Suppressor macrophage treated with lipopolysaccharide for 1 hour (primary cell): ENCODE results near the gene CCDC187.

Experiments used
- DNase-seq, 3 donors: peaks; one replicate each; pipeline ENCODE4 v3.0.0-alpha.2; 2020 to 2022

Gene CCDC187

DNA sequence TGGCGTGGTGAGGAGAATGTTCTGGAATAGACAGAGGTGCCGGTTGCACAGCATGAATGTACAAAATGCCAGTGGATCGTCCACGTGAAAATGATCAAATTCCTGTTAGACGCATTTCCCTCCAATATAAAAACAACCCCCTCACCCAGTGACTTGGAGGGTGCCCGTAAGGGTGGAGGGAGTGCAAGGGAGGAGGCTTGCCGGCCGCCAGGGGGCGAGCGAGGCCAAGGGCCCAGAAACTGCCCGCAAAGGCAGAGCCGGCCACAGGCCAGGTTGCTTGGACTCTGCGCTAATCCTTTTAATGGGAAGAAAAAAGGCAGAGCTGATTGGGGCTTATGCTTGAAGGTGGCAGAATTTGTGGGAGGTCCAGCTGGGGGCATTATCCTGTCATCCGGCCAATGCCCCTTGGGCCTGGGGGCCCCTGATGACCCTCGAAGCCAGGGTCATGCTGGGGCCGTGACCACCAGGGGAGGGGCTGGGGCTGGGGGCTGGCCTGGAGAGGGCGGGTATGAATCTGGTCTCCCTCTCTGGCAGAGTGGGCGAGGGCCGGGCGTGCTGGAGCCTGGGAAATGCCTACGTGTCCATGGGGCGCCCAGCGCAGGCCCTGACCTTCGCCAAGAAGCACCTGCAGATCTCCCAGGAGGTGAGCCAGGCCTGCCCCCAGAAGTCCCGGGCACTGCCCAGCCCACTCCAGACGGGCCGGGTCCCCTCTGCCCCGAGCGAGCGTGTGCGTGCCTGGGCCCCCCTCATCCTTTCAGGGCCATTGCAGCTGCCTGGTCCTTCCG, 35.5 kb upstream of the CCDC187 start:
- peak; percentile 70 to 91 (median 77) for DNase-seq

DNA sequence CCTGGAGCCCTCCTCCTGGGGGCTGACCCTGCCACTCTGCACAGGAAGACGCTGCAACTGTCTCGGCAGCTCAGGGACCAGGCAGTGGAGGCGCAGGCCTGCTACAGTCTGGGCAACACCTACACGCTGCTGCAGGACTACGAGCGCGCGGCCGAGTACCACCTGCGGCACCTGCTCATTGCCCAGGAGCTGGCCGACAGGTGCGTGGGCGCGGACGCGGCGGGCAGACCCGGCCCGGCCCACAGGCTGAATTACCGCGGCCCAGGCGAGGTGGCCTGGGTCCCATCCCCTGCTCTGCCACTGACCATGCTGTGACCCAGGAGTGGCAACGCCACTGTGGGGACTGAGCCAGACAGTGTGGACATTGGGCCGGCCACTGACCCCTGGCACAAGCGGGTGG, 34.6 kb upstream of the CCDC187 start:
- no peak for DNase-seq

DNA sequence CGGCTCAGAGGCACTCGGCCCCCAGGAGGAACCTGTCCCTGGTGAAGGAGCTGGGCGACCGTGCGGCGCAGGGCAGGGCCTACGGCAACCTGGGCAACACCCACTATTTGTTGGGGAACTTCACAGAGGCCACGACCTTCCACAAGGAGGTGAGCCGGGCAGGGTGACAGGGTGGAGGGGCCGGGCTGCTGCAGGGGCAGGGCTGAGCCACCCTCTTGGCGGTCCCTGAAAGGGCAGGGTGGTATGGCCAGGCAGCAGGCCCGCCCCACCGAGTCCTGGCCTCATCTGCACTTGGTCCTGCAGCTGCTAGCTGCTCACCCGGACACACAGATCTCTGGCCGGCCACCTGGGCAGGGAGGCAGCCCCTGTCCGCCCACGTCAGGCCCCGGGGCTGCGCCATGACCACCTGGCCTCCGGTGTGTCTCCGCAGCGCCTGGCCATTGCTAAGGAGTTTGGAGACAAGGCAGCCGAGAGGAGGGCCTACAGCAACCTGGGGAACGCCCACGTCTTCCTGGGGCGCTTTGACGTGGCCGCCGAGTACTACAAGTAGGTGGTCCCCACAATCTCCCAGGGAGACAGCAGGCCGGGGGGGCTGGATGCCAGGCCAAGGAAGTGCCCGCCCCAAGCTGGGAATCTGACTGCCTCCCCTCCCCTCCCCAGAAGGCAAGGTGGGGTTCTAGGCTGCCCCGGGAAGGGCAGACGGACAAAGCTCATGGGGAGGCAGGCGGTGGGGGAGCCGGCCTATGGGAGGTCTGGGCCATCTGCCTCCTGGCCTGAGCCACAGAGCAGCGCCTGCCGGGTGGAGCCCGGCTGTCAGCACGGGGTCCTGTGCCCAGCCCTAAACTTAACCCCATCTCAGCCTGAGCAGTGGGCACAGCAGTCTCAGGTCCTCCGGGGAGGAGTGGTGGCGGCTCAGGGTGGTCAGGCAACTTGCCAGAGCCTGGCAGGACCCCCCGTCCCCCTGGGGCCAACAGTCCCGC, 33.8 kb upstream of the CCDC187 start:
- no peak for DNase-seq

DNA sequence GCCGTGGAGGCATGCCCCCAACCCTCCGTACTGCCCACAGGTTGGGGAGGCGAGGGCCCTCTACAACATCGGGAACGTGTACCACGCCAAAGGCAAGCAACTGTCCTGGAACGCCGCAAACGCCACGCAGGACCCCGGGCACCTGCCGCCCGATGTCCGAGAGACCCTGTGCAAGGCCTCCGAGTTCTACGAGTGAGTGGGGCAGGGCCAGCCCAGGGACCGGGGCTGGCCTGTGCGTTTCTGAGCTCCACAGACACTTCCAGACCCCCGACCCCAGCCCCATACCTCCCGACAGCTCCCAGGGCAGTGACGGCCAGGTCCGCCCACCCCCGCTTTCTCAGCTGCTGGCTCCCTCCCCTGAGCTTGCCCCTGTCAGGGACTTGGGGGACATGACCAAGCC, 33.0 kb upstream of the CCDC187 start:
- no peak for DNase-seq

DNA sequence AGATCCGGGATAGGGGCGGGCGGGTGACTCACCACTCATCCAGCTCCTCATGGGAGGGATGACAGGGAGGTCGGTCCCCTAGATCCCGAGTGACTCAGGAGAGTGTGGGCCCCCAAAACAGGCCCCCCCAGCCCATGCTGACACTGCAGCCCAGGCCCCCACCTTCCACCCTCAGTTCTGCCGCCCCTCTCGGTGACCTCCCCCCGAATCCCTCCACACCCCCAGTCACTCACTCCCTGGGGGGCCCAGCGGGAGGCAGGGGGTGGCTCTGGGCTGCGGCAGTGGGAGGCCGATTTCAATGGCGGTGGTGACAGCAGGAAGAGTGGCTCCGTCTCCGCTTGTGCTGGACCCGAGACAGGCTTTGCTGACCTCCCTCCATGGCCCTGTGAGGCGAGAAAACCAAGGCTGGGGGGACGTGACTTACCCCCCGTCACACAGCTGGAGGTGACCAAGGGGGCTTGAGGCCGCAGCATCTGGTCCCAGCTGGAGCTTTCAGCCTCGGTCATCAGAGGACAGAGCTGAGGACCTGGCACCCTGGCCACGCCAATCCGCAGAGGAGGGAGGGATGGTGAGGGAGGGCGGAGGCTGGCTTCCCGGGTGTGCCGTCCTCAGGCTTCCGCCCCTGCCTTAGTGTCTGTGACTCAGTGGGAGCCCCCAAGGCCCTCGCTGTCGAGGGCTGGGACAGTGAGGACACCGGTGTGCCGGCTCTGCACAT, 32.4 kb upstream of the CCDC187 start:
- no peak for DNase-seq

DNA sequence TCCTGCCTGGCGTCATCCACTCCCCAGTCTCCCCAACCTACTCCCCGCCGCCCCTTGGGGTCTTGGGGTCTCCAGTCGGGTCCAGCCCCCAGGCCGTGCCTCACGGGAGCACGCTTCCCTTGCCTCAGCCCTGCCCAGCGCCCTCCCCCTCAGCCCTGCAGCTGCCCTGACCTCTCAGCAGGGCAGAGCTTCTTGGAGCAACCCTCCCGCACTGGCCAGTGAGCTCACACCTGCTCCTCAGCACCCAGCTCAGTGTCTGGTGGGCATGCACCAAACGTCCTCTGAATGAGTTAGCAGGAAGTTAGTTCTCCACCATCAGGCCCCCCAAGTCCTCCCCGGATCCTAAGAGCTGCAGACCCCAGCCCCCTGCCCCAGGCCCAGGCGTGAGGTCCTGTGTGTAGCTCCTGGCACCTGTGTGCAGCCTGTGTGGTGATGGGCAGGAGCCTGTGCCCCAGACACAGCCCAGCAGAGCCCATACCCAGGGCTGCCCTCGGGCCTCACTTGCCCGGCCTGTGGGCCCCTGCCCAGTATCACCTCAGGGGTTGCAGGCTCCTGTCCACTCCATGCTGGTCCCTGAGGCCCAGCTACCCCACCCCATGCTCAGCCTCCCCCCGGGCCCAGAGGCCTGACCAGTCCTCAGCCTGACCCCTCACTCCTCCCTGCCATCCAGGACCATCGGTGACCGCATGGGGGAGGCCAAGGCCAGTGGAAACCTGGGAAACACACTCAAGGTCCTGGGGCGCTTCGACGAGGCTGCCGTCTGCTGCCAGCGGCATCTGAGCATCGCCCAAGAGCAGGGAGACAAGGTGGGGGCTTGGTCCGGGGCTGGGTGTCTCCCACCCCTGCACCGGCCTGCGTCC, 31.6 kb upstream of the CCDC187 start:
- no peak for DNase-seq

DNA sequence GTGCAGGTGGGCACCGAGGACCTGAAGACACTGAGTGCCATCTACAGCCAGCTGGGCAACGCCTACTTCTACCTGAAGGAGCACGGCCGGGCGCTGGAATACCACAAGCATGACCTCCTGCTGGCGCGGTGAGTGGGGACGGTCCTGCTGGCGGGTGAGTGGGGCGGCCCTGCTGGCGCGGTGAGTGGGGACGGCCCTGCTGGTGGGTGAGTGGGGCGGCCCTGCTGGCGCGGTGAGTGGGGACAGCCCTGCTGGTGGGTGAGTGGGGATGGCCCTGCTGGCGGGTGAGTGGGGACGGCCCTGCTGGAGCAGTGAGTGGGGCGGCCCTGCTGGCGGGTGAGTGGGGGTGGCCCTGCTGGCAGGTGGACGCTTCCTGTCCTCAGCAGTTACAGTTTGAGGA, 30.6 kb upstream of the CCDC187 start:
- DNase-seq: no peak

DNA sequence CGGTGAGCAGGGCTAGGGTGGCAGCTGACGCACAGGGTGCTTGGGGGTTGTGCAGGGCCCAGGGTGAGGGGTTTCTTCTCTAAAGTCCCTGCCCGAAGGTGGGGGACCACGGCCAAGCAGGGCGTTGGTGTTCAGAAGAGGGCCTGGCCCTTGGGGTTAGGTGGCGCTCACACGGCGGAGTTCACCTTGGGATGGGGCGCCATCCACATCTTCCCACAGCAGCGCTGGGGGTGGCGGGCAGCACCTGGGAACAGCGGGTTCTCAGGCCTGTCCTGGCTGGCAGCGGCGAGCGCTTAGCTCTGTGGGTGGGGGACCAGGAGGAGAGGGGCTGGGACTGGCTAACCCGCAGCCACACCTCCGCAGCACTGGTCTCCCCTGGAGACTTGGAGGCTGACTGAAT, 29.6 kb upstream of the CCDC187 start:
- DNase-seq: no peak

GRCh38 chr9:136333045-136333444, 29.2 kb upstream of the CCDC187 start:
- DNase-seq: no peak

- DNase-seq: no peak
Measured at GRCh38 chr9:136332482-136332983, 28.6 kb upstream of the CCDC187 start.

GRCh38 chr9:136331556-136332481, 27.9 kb upstream of the CCDC187 start:
- no peak for DNase-seq

DNA sequence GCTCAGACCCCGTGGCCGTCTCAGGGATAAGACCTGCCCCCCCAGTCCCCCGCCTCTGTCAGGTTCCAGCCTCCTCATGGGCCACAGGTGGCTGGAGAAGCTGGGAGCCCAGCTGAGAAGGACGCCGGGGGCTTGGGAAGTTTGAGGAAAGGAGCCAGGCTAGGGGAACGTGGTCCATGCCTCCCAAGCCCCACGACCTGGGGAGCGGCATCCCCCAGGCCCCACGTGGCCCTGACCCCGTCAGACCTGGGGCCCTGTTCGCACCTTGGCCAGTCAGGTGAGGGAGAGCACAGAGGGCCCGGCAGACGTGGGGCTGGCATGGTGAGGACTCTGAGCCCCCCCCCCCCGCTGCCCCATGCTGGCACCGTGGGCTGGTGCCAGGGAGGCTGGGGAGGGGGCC, 27.1 kb upstream of the CCDC187 start:
- no peak for DNase-seq

- DNase-seq: no peak
Measured at GRCh38 chr9:136330406-136330990, 26.6 kb upstream of the CCDC187 start.

DNA sequence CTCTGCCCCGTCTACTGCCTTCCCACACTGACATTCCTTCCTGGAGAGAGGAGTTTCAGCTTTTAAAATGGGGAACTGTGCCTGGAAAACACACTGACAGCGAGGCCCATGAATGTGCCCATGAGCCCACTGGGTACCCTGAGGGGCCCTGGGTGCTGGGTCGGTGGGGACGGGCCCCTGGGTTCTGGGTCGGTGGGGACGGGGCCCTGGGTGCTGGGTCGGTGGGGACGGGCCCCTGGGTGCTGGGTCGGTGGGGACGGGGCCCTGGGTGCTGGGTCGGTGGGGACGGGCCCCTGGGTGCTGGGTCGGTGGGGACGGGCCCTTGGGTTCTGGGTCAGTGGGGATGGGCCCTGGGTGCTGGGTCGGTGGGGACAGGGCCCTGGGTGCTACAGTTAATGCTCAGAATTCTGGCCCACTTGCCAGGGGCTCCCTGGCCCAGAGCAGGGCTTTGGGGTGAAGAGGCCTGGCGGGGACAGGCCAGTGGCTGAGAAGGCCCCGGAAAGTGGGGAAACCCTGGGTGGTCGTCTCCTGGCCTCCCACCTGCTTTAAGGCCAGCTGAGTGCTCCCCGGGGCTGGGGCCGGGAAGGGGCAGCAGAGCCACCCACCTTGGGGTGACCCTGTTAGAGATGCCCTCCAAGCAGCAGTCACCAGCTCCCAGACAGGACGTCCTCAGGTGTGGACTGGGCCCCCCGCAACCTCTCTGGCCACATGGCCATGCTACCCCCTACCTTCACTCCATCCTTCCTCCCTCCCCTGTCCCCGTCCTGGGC, 25.9 kb upstream of the CCDC187 start:
- DNase-seq: no peak

DNA sequence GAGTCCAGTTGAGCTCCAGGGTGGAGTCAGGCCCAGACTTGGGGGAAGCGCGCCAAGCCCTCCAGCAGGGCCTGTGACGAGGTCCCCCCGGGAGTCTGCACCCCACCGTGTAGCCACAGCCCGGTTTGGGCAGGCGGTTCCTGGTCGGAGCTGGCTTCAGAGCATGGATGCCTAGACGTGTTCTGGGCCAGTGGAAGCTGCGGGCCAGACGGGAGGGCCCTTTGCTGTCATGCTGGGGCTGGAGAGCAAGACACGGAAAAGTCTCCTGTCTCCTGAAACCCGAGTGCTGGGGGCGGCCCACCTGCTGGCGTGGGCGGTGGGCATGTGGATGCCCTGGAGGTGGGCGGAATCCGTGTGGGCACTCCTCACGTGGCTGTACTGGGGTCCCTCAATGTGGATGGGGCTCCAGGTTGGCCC, 25.3 kb upstream of the CCDC187 start:
- DNase-seq: no peak

GRCh38 chr9:136328622-136329041, 24.7 kb upstream of the CCDC187 start:
- peak in 1 of 3 donors; percentile 18 for DNase-seq

- no peak for DNase-seq
Measured at GRCh38 chr9:136328011-136328621, 24.2 kb upstream of the CCDC187 start.

DNA sequence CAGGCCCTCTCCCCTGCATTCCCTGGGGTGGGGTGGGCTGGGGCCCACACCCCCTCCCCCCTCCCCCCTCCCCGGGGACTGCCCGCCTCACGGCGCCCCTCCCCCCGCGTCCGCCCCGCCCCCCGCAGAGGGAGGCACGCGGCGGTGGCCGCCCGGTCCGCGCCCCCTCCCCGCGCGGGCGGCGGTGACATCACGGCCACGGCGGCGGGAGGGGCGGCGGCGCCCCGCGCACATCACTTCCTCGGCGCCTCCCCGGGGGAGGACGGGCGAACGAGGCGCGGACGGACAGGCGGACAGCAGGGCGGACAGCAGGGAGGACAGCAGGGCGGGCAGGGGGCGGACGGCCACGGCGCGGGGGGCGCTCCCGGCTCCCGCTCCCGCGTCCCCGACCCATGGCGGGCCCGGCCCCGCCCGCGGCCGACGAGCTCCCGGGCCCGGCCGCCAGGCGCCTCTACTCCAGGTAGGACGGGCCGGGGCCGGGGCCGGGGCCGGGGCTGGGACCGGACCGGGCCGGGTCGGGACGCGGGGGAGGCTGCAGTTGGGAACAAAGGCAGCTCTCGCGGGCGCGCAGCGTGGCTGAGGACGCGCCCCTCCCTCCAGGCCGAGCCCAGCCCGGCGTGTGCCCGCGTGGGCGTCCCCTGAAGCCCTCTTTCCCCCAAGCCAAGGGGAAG, 23.5 kb upstream of the CCDC187 start, which contains the start of gene GPSM1:
Gene GPSM1 (plus strand): TSS at position 236 of the 671 bp plus-strand sequence. CDS start 157 bp downstream, at position 393.
- peak; percentile 59 to 84 (median 65) for DNase-seq
